CD4-positive, alpha-beta memory T cell (primary cell): ENCODE results near the gene YIF1A. TPM values are rescaled to one million over a fixed set of nuclear protein-coding genes. Genes with fewer than 3 reads are reported as not detected.

ENCODE experiments used
- CTCF ChIA-PET: fragments of 350-600 bp; sonication (Branson Sonifier 250); formaldehyde crosslinking; loops from one replicate; lab custom pipeline; 2021; ENCODE audit warnings: inconsistent platforms; ENCODE audit not compliant: partially characterized antibody; lab: Charles Lee
- POLR2A ChIA-PET: fragments of 350-600 bp; sonication (Branson Sonifier 250); formaldehyde crosslinking; loops from one replicate; lab custom pipeline; 2021; ENCODE audit not compliant: partially characterized antibody; lab: Charles Lee
- DNase-seq, 5 donors: peaks; one replicate each; pipeline versions ENCODE4 v3.0.0 to v3.0.0-alpha.2; 2020 to 2022; ENCODE audit warnings: mixed read lengths in 1 of 5
- H3K27ac ChIP-seq: one replicate; pipeline ENCODE4 v1.7.0; 2013; ENCODE audit warnings: low read depth, low read length
- H3K27me3 ChIP-seq: 2 replicates; pipeline ENCODE4 v1.7.0; 2013; ENCODE audit warnings: mild to moderate bottlenecking, low read length, moderate library complexity; ENCODE audit not compliant: insufficient read depth
- H3K36me3 ChIP-seq: 2 replicates; pipeline ENCODE4 v1.7.0; 2013; ENCODE audit warnings: mild to moderate bottlenecking, low read length, moderate library complexity; ENCODE audit not compliant: insufficient read depth
- H3K4me1 ChIP-seq: 2 replicates; pipeline ENCODE4 v1.7.0; 2013; ENCODE audit warnings: mild to moderate bottlenecking, low read length, moderate library complexity; ENCODE audit not compliant: insufficient read depth
- H3K4me3 ChIP-seq, 2 donors: one replicate each; pipeline ENCODE4 v1.7.0; 2013; ENCODE audit warnings: low read length in 2 of 2, mild to moderate bottlenecking in 1 of 2
- H3K9me3 ChIP-seq, 2 donors: one replicate each; pipeline ENCODE4 v1.7.0; 2013; ENCODE audit warnings: low read length in 2 of 2, control low read depth in 1 of 2; ENCODE audit not compliant: control insufficient read depth in 1 of 2
- H3K27ac Mint-ChIP-seq, 7 donors: one replicate each; pipeline ENCODE4 v1.8.0; 2020 to 2021; ENCODE audit warnings: mixed read lengths in 7 of 7, mild to moderate bottlenecking in 6 of 7, inconsistent platforms in 3 of 7, moderate library complexity in 3 of 7
- H3K27me3 Mint-ChIP-seq, 2 donors: one replicate each; pipeline ENCODE4 v1.8.0; 2020 to 2021; ENCODE audit warnings: mixed read lengths in 2 of 2
- H3K36me3 Mint-ChIP-seq, 2 donors: one replicate each; pipeline ENCODE4 v1.8.0; 2020 to 2021; ENCODE audit warnings: mixed read lengths in 2 of 2, inconsistent platforms in 1 of 2, mild to moderate bottlenecking in 1 of 2
- H3K4me1 Mint-ChIP-seq, 4 donors: one replicate each; pipeline ENCODE4 v1.8.0; 2020 to 2021; ENCODE audit warnings: mixed read lengths in 4 of 4, mild to moderate bottlenecking in 1 of 4
- H3K4me3 Mint-ChIP-seq, 8 donors: one replicate each; pipeline ENCODE4 v1.8.0; 2020 to 2021; ENCODE audit warnings: mixed read lengths in 8 of 8, mild to moderate bottlenecking in 7 of 8, moderate library complexity in 6 of 8, inconsistent platforms in 3 of 8
- H3K9me3 Mint-ChIP-seq, 8 donors: one replicate each; pipeline ENCODE4 v1.8.0; 2020 to 2021; ENCODE audit warnings: mixed read lengths in 8 of 8, mild to moderate bottlenecking in 5 of 8, inconsistent platforms in 3 of 8, moderate library complexity in 1 of 8
- intact Hi-C: fragments of 100-400 bp; cut with micrococcal nuclease; formaldehyde crosslinking; loops from one replicate; pipeline ENCODE4 v1.15.1; 2023
- polyA plus RNA-seq, 2 donors: library from polyadenylated mRNA; unstranded; fragments of 300-500 nt; fragmentation: Illumina TruSeq; gene quantifications; one replicate each; pipeline ENCODE4 v1.2.3, GENCODE V29; 2021
- total RNA-seq, 2 experiments: library from RNA; stranded (reverse); gene quantifications; one replicate each; pipeline ENCODE4 v1.2.3, GENCODE V29; 2021

YIF1A gene
- total and polyA plus RNA-seq, 4 experiments from 2014 or later, result 40.4 to 77.5 (median 49.3) TPM

GRCh38 chr11:66317723-66318599 lies 29.0 kb upstream of the YIF1A start:
- ChIA-PET POLR2A (interaction anchor here (0.7 to 1.8 kb wide), 3 partner anchors 9 to 320 kb away, joined by 3 to 9 read pairs (median 4); partner anchors contain the start of genes MRPL11 and RBM4), CTCF (interaction anchor here (0.8 to 1.4 kb wide), 2 partner anchors 12 to 68 kb away, joined by 3 to 4 read pairs; no protein-coding TSS in a partner anchor)
- Mint-ChIP-seq H3K9me3 (peaks cover 0 to 9% (median 3%) of the 10 kb centered on the region in 8 donors), H3K27ac (peak overlapping the region; percentile 48 to 94 (median 84)), H3K4me3 (peak overlapping the region in 3 of 8 donors; percentile 43 to 44 (median 43)), H3K27me3 (peaks cover 2% of the 10 kb centered on the region in 2 donors), H3K36me3 (no peaks in the 10 kb centered on the region), H3K4me1 (peaks cover 11 to 39% (median 24%) of the 10 kb centered on the region in 4 donors)
- peak overlapping the region; percentile 10 for H3K27ac ChIP-seq
- H3K4me1 ChIP-seq, result peaks cover 34% of the 10 kb centered on the region
- no peaks in the 10 kb centered on the region for H3K9me3 ChIP-seq
- intact Hi-C loops, result no loop called here
- no peaks in the 10 kb centered on the region for H3K27me3 ChIP-seq
- H3K4me3 ChIP-seq, result no peak overlapping the region
- peak; percentile 40 to 63 (median 59) for DNase-seq
- H3K36me3 ChIP-seq, result no peaks in the 10 kb centered on the region

DNA sequence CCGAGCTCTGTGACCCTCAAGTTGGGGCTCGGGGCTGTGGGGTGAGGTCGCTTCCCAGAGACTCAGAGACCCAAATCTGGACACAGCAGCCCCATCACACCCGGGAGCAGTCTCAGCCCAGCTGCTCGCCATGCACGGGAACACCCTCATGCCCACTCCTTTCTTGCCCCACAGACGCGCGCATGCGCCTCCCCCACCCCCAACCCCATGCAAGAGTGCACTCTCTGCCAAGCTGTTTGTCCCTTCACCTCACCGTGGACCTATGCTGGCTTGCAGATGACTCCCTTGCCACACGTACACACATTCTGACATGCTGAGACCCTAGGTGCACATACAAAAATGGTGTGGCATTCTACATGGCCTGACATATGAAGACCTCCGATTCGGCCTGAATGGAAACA lies 28.4 kb upstream of the YIF1A start:
- peaks cover 35% of the 10 kb centered on the region for H3K4me1 ChIP-seq
- H3K27me3 ChIP-seq, result no peaks in the 10 kb centered on the region
- no peak overlapping the region for H3K27ac ChIP-seq
- POLR2A ChIA-PET, result interaction anchor here (0.5 to 1.8 kb wide), 4 partner anchors 9 to 1282 kb away, joined by 3 to 9 read pairs (median 4); partner anchors contain the start of genes MRPL11 and RBM4
- no peaks in the 10 kb centered on the region for H3K9me3 ChIP-seq
- no peak overlapping the region for H3K4me3 ChIP-seq
- H3K36me3 ChIP-seq, result no peaks in the 10 kb centered on the region
- Mint-ChIP-seq H3K4me1 (peaks cover 13 to 39% (median 25%) of the 10 kb centered on the region in 4 donors), H3K27ac (peak overlapping the region; percentile 48 to 93 (median 80)), H3K27me3 (peaks cover 2% of the 10 kb centered on the region in 2 donors), H3K36me3 (peaks cover 0 to 1% of the 10 kb centered on the region in 2 donors), H3K9me3 (peaks cover 0 to 9% (median 3%) of the 10 kb centered on the region in 8 donors), H3K4me3 (peak overlapping the region in 1 of 8 donors; percentile 43)
- intact Hi-C loops, result no loop called here
- DNase-seq, result peak in 1 of 5 donors; percentile 12
- CTCF ChIA-PET, result interaction anchor here (0.8 to 1.4 kb wide), 2 partner anchors 13 to 69 kb away, joined by 3 to 4 read pairs; no protein-coding TSS in a partner anchor

- Mint-ChIP-seq H3K4me1 (peaks cover 14 to 41% (median 28%) of the 10 kb centered on the region in 4 donors), H3K27ac (peak within 1 kb of the TSS; percentile 48 to 94 (median 84)), H3K9me3 (peaks cover 0 to 9% (median 3%) of the 10 kb centered on the region in 8 donors), H3K27me3 (peaks cover 2% of the 10 kb centered on the region in 2 donors), H3K36me3 (peaks cover 0 to 1% of the 10 kb centered on the region in 2 donors), H3K4me3 (peak within 1 kb of the TSS in 1 of 8 donors; percentile 43)
- intact Hi-C loops, result no loop called here
- Histone ChIP-seq H3K4me1 (peaks cover 38% of the 10 kb centered on the region), H3K4me3 (no peak within 1 kb of the TSS), H3K36me3 (no peaks in the 10 kb centered on the region), H3K9me3 (no peaks in the 10 kb centered on the region), H3K27me3 (no peaks in the 10 kb centered on the region), H3K27ac (no peak within 1 kb of the TSS)
- DNase-seq, result no peak
- ChIA-PET CTCF (interaction anchor here (0.8 to 1.4 kb wide), 2 partner anchors 13 to 69 kb away, joined by 3 to 4 read pairs; no protein-coding TSS in a partner anchor), POLR2A (interaction anchor here (0.5 to 1.8 kb wide), 3 partner anchors 10 to 1283 kb away, joined by 3 to 9 read pairs (median 4); partner anchors contain the start of gene RBM4)
These were observed 27.9 kb upstream of the YIF1A start, which contains the start of gene CD248 for GRCh38 chr11:66316849-66317251. Gene CD248, minus strand, starts transcription at chr11:66317044. Its CDS starts 17 bp downstream, at chr11:66317027.

DNA sequence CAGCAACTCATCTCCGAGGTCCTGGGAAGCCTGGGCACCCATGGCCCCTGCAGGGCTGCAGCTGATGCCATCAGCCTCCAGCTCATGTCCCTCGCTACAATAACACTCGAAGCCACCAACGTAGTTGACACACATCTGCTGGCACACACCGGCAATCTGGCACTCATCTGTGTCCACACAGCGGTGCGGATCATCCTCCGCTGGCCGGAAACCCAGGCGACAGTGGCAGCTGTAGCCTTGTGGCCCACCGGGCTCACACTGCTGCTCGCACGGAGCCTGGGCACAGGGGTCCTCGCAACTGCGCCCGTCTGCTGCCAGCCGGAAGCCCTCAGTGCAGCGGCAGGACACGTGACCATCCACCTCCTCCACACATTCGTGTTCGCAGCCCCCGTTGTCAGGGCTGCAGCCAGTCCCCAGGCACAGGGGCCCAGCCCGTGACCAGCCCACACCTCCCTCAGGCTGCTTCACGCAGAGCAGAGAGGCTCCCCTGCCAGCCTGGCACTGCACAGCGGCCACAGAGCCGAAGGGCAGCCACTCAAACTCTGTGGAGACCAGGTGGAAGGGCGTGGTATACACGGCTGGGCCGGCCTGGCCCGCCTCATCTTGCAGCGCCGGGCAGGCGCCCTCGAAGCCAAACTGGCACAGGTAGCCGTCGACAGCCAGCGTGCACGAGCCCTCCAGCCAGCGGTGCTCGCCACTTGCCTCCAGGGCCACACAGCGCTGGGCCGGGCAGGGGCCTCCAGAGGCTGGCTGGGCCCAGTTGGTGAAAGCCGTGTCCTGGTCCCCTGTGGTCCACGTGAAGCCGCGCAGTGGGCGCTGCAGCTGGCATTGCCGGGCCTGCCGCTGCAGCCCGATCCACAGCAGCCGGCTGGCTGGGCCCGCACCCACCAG lies 27.2 kb upstream of the YIF1A start:
- H3K27me3 Mint-ChIP-seq, result peaks cover 2% of the 10 kb centered on the region in 2 donors
- peaks cover 0 to 1% of the 10 kb centered on the region in 2 donors for H3K36me3 Mint-ChIP-seq
- no peak overlapping the region for H3K27ac ChIP-seq
- H3K4me1 ChIP-seq, result peaks cover 43% of the 10 kb centered on the region
- peaks cover 0 to 9% (median 3%) of the 10 kb centered on the region in 8 donors for H3K9me3 Mint-ChIP-seq
- no peaks in the 10 kb centered on the region for H3K36me3 ChIP-seq
- H3K27me3 ChIP-seq, result no peaks in the 10 kb centered on the region
- intact Hi-C loops, result no loop called here
- H3K4me3 ChIP-seq, result no peak overlapping the region
- ChIA-PET POLR2A (interaction anchor here (1.4 kb wide), 1 partner anchor 322 kb away, joined by 4 read pairs; the partner anchor contains the start of gene RBM4), CTCF (interaction anchor here (1.0 kb wide), 1 partner anchor 9 kb away, joined by 3 read pairs; no protein-coding TSS in a partner anchor)
- H3K9me3 ChIP-seq, result no peaks in the 10 kb centered on the region
- peak overlapping the region in 1 of 8 donors; percentile 11 for H3K4me3 Mint-ChIP-seq
- no peak for DNase-seq
- no peak overlapping the region for H3K27ac Mint-ChIP-seq
- H3K4me1 Mint-ChIP-seq, result peaks cover 14 to 46% (median 29%) of the 10 kb centered on the region in 4 donors

GRCh38 chr11:66315498-66315885 lies 26.5 kb upstream of the YIF1A start:
- Histone ChIP-seq H3K9me3 (no peaks in the 10 kb centered on the region), H3K27ac (no peak overlapping the region), H3K36me3 (no peaks in the 10 kb centered on the region), H3K4me3 (no peak overlapping the region), H3K4me1 (peaks cover 43% of the 10 kb centered on the region), H3K27me3 (no peaks in the 10 kb centered on the region)
- H3K4me1 Mint-ChIP-seq, result peaks cover 14 to 46% (median 29%) of the 10 kb centered on the region in 4 donors
- H3K36me3 Mint-ChIP-seq, result peaks cover 0 to 1% of the 10 kb centered on the region in 2 donors
- H3K9me3 Mint-ChIP-seq, result peaks cover 0 to 9% (median 3%) of the 10 kb centered on the region in 8 donors
- POLR2A ChIA-PET, result interaction anchor here (4.4 kb wide), 1 partner anchor 29 kb away, joined by 37 read pairs; the partner anchor contains the start of gene BRMS1
- DNase-seq, result no peak
- peak overlapping the region in 3 of 7 donors; percentile 22 to 84 (median 83) for H3K27ac Mint-ChIP-seq
- CTCF ChIA-PET, result interaction anchor here (1.0 kb wide), 1 partner anchor 9 kb away, joined by 3 read pairs; no protein-coding TSS in a partner anchor
- peaks cover 2% of the 10 kb centered on the region in 2 donors for H3K27me3 Mint-ChIP-seq
- no peak overlapping the region for H3K4me3 Mint-ChIP-seq
- intact Hi-C loops, result no loop called here
